Gastroesophageal sphincter (tissue), 4 donors: ENCODE results near the gene SURF2. TPM values are rescaled to one million over a fixed set of nuclear protein-coding genes. Genes with fewer than 3 reads are reported as not detected.
"Not testable (repeated sequence)": the region's sequence is repeated elsewhere in the genome, so short reads cannot be mapped to it uniquely, and the experiment has no call there.

Experiments
- ATAC-seq: fragments of 150-250 bp; one replicate; pipeline ENCODE4 v1.9.1; 2016; ENCODE audit warnings: mild to moderate bottlenecking, moderate library complexity
- H3K27ac ChIP-seq, 4 donors: fragments of 200-600 bp; sonication (generic) in 3 of 4; 1 replicate in 3 of 4; 2 replicates in 1 of 4; pipeline ENCODE4 v1.5.1; 2016 to 2019
- H3K27me3 ChIP-seq: fragments of 200-600 bp; sonication (generic); one replicate; pipeline ENCODE4 v1.5.1; 2019
- H3K36me3 ChIP-seq, 2 donors: fragments of 200-600 bp; sonication (generic); one replicate each; pipeline ENCODE4 v1.5.1; 2019; ENCODE audit warnings: control low read depth in 1 of 2
- H3K4me1 ChIP-seq, 3 donors: fragments of 200-600 bp; sonication (generic); 1 replicate in 2 of 3; 2 replicates in 1 of 3; pipeline ENCODE4 v1.5.1; 2016 to 2019; ENCODE audit warnings: control low read depth in 2 of 3
- H3K4me3 ChIP-seq, 2 donors: fragments of 200-600 bp; sonication (generic); one replicate each; pipeline ENCODE4 v1.5.1; 2019; ENCODE audit warnings: mild to moderate bottlenecking in 1 of 2, moderate library complexity in 1 of 2
- H3K9me3 ChIP-seq, 3 donors: fragments of 200-600 bp; sonication (generic); one replicate each; pipeline ENCODE4 v1.5.1; 2017 to 2019; ENCODE audit warnings: control low read depth in 2 of 3
- EP300 ChIP-seq: sonication (generic); formaldehyde crosslinking; IDR thresholded peaks from one replicate; pipeline ENCODE4 v1.6.1; 2017; ENCODE audit warnings: antibody characterized with exemption, mild to moderate bottlenecking
- POLR2A ChIP-seq, 2 donors: fragments of 450-650 bp; IDR thresholded peaks; one replicate each; pipeline ENCODE4 v1.6.1; 2017; ENCODE audit warnings: antibody characterized with exemption in 2 of 2, mild to moderate bottlenecking in 2 of 2, moderate library complexity in 1 of 2
- POLR2AphosphoS5 ChIP-seq: sonication (generic); formaldehyde crosslinking; IDR thresholded peaks from one replicate; pipeline ENCODE4 v1.6.1; 2017; ENCODE audit warnings: antibody characterized with exemption
- WGBS, 2 donors: methylation state at CpG; one replicate each; pipeline ENCODE4 v1.1.5; 2018; ENCODE audit warnings: low coverage in 1 of 2; 5-methylcytosine and 5-hydroxymethylcytosine counted together
- total RNA-seq, 4 donors: library from RNA; depleted of rRNA; stranded (reverse); fragments of >200 nt; gene quantifications; one replicate each; pipeline ENCODE4 v1.1.0, GENCODE V29; 2016
- TF ChIP-seq, protein P1 (sequence below), 4 experiments: fragments of 200-600 bp in 2 of 4; fragments of 450-650 bp in 2 of 4; sonication (generic) in 1 of 4; IDR thresholded peaks; one replicate each; pipeline ENCODE4 v1.5.1; 2017 to 2019; ENCODE audit warnings: antibody characterized with exemption in 4 of 4, mild to moderate bottlenecking in 2 of 4, moderate library complexity in 2 of 4

The SURF2 gene
- total RNA-seq, result 10 to 100 TPM; 11.2 to 16.3 (median 15.3) TPM

DNA sequence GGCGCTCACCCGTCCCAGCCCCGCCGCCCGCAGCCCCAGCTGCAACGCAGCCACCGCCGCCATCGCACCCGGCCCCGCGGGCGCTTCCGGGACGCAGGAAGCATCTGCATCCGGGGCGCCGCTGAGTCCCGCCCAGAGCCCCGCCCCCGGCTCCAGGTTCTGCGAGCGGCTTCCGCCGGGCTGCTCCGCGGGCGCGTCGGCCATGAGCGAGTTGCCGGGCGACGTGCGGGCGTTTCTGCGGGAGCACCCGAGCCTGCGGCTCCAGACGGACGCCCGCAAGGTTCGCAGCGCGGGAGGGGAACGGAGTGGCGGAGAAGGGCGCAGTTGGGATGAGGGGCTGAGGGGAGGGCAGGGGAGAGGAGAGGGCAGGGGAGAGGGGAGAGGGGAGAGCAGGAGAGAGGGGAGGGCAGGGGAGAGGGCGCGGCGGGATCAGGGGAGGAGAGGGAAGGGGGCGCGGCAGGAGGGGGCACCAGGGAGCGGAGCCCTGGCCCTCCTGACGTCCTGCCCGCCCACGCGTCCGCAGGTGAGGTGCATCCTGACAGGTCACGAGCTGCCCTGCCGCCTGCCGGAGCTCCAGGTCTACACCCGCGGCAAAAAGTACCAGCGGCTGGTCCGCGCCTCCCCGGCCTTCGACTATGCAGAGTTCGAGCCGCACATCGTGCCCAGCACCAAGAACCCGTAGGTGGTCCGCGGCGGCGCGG is at the start of gene SURF2, which contains the start of gene SURF1:
Gene SURF2 (plus strand): TSS at position 160 of the 701 bp plus-strand sequence. CDS start 43 bp downstream, at position 203.
Gene SURF1 (minus strand): TSS at position 97 of the 701 bp plus-strand sequence. CDS start 34 bp downstream, at position 63.
- Histone ChIP-seq H3K36me3 (peaks cover 0 to 59% of the 10 kb centered on the region in 2 donors), H3K27ac (peak within 1 kb of the TSS in 3 of 4 donors; percentile 84 to 86 (median 84)), H3K4me3 (peak within 1 kb of the TSS; percentile 62 to 86), H3K27me3 (no peaks in the 10 kb centered on the region), H3K4me1 (peaks cover 0 to 48% (median 23%) of the 10 kb centered on the region in 3 donors), H3K9me3 (no peaks in the 10 kb centered on the region)
- TF ChIP-seq POLR2AphosphoS5 (peak; percentile 77), POLR2A (IDR thresholded peaks at IDR 0.05) (peak; percentile 72 to 83), EP300 (no peak)
- TF ChIP-seq, protein P1, sequence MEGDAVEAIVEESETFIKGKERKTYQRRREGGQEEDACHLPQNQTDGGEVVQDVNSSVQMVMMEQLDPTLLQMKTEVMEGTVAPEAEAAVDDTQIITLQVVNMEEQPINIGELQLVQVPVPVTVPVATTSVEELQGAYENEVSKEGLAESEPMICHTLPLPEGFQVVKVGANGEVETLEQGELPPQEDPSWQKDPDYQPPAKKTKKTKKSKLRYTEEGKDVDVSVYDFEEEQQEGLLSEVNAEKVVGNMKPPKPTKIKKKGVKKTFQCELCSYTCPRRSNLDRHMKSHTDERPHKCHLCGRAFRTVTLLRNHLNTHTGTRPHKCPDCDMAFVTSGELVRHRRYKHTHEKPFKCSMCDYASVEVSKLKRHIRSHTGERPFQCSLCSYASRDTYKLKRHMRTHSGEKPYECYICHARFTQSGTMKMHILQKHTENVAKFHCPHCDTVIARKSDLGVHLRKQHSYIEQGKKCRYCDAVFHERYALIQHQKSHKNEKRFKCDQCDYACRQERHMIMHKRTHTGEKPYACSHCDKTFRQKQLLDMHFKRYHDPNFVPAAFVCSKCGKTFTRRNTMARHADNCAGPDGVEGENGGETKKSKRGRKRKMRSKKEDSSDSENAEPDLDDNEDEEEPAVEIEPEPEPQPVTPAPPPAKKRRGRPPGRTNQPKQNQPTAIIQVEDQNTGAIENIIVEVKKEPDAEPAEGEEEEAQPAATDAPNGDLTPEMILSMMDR (IDR thresholded peaks at IDR 0.05), result peak in 1 of 4 experiments; percentile 5
- ATAC-seq, result peak; percentile 96
- 0% methylated on average over 5 of the region's 78 CpGs; no CpG with 5 or more reads in 1 of the 2 donors for WGBS, 2 donors

DNA sequence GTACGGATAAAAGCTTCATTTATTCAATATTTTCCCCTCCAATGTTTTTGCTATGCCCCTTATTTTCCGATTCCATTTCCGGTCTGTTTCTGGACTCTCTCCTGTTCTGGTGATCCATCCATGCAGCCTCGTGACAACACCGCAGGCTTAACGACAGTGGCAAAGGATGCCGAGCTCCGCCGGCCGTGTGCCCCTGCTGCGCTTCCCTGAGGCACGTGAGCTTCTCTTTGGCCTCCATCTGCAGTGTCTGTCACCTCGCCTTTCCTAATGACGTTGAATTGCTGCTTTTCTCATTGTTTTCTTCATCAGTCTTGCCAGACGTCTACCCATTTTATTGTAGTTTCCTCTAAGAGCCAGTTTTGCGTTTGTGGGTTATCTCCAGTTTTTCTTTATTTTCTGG is 49.0 kb upstream of the SURF2 start:
- no peaks in the 10 kb centered on the region for H3K9me3 ChIP-seq
- no peak for ATAC-seq
- H3K27ac ChIP-seq, result no peak overlapping the region
- 56 to 62% methylated on average over 10 to 16 of the region's 16 CpGs for WGBS, 2 donors
- H3K4me3 ChIP-seq, result no peak overlapping the region
- TF ChIP-seq, protein P1 (IDR thresholded peaks at IDR 0.05), result no peak
- TF ChIP-seq POLR2A (IDR thresholded peaks at IDR 0.05), result no peak
- no peak for TF ChIP-seq EP300
- no peak for TF ChIP-seq POLR2AphosphoS5
- no peaks in the 10 kb centered on the region for H3K36me3 ChIP-seq
- no peaks in the 10 kb centered on the region for H3K4me1 ChIP-seq
- peaks cover 45% of the 10 kb centered on the region for H3K27me3 ChIP-seq

DNA sequence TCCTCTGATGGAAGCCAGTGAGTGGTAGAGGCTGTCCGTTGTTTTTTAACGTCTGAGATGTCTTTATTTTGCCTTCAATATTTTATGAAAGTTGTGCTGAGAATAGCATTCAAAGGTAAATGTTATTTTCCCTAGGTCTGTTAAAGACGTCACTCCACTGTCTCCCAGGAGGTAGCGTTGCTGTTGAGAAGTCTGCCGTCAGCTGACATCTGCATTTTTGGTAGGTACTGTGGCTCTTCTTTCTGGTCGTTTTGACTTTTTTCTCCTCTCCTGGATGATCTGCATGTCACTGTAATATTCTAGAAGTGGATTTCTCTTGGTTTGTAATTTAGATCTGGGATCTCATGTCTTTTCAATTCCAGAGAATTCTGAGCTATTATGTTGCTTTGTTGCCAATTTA is 46.7 kb upstream of the SURF2 start:
- 79 to 85% methylated on average over 5 to 6 of the region's 6 CpGs for WGBS, 2 donors
- Histone ChIP-seq H3K4me1 (no peaks in the 10 kb centered on the region), H3K9me3 (no peaks in the 10 kb centered on the region), H3K36me3 (no peaks in the 10 kb centered on the region), H3K4me3 (no peak overlapping the region), H3K27me3 (peaks cover 32% of the 10 kb centered on the region), H3K27ac (no peak overlapping the region)
- no peak for ATAC-seq
- TF ChIP-seq POLR2A (IDR thresholded peaks at IDR 0.05) (no peak), EP300 (no peak), POLR2AphosphoS5 (no peak)
- TF ChIP-seq, protein P1 (IDR thresholded peaks at IDR 0.05), result no peak

DNA sequence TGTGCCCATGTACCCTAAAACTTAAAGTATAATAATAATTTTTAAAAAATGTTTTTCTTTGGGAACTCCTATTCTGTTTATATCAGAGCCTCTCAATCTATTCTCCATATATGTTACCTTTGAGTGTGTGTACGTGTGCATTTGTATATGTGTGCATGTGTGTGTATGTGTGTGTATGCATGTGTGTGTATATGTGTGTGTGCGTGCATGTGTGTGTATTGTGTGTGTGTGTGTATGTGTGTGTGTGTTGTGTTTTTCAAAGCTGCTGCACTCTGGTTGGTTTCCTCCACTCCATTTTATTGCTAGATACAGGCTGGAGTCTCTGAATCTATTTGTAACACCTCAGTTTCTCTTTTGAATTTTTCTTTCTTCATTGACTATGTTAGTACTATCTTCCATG is 40.4 kb upstream of the SURF2 start:
- no peak overlapping the region for H3K27ac ChIP-seq
- no peak overlapping the region for H3K4me3 ChIP-seq
- no peak for ATAC-seq
- WGBS, 2 donors, result 48 to 67% methylated on average over 1 to 2 of the region's 2 CpGs
- H3K9me3 ChIP-seq, result no peaks in the 10 kb centered on the region
- H3K4me1 ChIP-seq, result no peaks in the 10 kb centered on the region
- no peaks in the 10 kb centered on the region for H3K36me3 ChIP-seq
- TF ChIP-seq EP300, result no peak
- TF ChIP-seq, protein P1 (IDR thresholded peaks at IDR 0.05), result no peak
- no peak for TF ChIP-seq POLR2AphosphoS5
- no peak for TF ChIP-seq POLR2A (IDR thresholded peaks at IDR 0.05)
- no peaks in the 10 kb centered on the region for H3K27me3 ChIP-seq

DNA sequence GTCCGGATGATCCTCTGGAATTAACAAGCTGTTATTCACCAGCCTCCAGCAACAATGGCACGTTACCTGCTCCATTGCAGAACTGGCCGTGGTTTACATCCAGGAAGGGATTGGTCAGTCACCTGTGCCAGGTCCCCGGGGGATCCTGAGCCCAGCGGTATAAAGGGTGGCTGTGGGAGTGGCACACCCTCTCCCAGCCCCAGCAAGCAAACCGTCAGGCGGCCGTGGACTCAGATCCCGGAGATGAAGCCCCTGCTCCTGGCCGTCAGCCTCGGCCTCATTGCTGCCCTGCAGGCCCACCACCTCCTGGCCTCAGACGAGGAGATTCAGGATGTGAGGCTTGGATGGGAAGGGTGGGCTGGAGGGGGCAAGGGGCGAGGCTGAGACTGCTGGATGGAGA is 38.8 kb upstream of the SURF2 start:
- no CpG with 5 or more reads among the region's 13 CpGs for WGBS, 2 donors
- H3K36me3 ChIP-seq, H3K4me1 ChIP-seq, H3K27ac ChIP-seq, H3K27me3 ChIP-seq, ATAC-seq, H3K4me3 ChIP-seq, H3K9me3 ChIP-seq: not testable (repeated sequence)
